Measurements from ENCODE around the gene TNNT3.

- TF ChIP-seq CTCF (IDR thresholded peaks at IDR 0.05; ENCODE audit: low read length) (no peak), EZH2 (optimal IDR thresholded peaks at IDR 0.05; ENCODE audit: low read depth, low read length) (no peak), EZH2phosphoT487 (IDR thresholded peaks at IDR 0.05; ENCODE audit: low read length) (no peak)
These were observed 8.5 kb downstream of the TNNT3 start for GRCh38 chr11:1927848-1928469.
